Liver (tissue), 3 donors: ENCODE results near the gene RNGTT.

ENCODE experiments used
- CTCF ChIP-seq: fragments of 150-350 bp; IDR thresholded peaks from 2 replicates; pipeline ENCODE4 v1.5.1; 2017; ENCODE audit warnings: improper control_type of control experiment, low read depth, low read length; ENCODE audit not compliant: missing input control
- EGR1 ChIP-seq, 2 donors: IDR thresholded peaks; 2 replicates each; pipeline ENCODE4 v1.6.1; 2016 to 2018; ENCODE audit warnings: antibody characterized with exemption in 2 of 2, low read depth in 2 of 2
- GABPA ChIP-seq, 2 donors: IDR thresholded peaks in 1 of 2; conservative IDR thresholded peaks in 1 of 2; 2 replicates each; pipeline ENCODE4 v1.6.1; 2016; ENCODE audit warnings: antibody characterized with exemption in 2 of 2, mild to moderate bottlenecking in 1 of 2, moderate library complexity in 1 of 2
- donor health status: healthy.
- donor health status: healthy.

GRCh38 chr6:89010825-89011224 lies 47.4 kb upstream of the RNGTT start:
- no peak for TF ChIP-seq CTCF
- TF ChIP-seq GABPA (IDR thresholded peaks at IDR 0.05 in 1 of 2, conservative IDR thresholded peaks at IDR 0.05 in 1 of 2) = no peak
- no peak for TF ChIP-seq EGR1 (IDR thresholded peaks at IDR 0.05; ENCODE audit: low read depth in 2 of 2)
